Right cardiac atrium (tissue), 5 donors: Measurements from ENCODE around the gene KIAA1549. TPM values are rescaled to one million over a fixed set of nuclear protein-coding genes. Genes with fewer than 3 reads are reported as not detected.
"Not testable (repeated sequence)": the region's sequence is repeated elsewhere in the genome, so short reads cannot be mapped to it uniquely, and the experiment has no call there.

ENCODE experiments used
- ATAC-seq, 2 donors: fragments of 200-7000 bp; cut with Tn5 transposase; one replicate each; pipeline versions ENCODE4 v1.8.0 to v1.9.1; 2020; ENCODE audit warnings: moderate library complexity in 2 of 2, mild to moderate bottlenecking in 1 of 2
- DNase-seq, 3 donors: peaks; one replicate each; pipeline ENCODE4 v3.0.0-alpha.2; 2020
- H3K27ac ChIP-seq: one replicate; pipeline ENCODE4 v1.5.1; 2013; ENCODE audit warnings: mild to moderate bottlenecking, low read length, control low read depth, moderate library complexity
- H3K27me3 ChIP-seq: one replicate; pipeline ENCODE4 v1.6.1; 2013; ENCODE audit not compliant: control insufficient read depth, insufficient read depth
- H3K4me1 ChIP-seq: one replicate; pipeline ENCODE4 v1.6.1; 2013; ENCODE audit warnings: low read length; ENCODE audit not compliant: control insufficient read depth, insufficient read depth
- H3K4me3 ChIP-seq: one replicate; pipeline ENCODE4 v1.5.1; 2013; ENCODE audit warnings: low read length, control low read depth
- H3K9me3 ChIP-seq: one replicate; pipeline ENCODE4 v1.6.1; 2013; ENCODE audit warnings: low read length; ENCODE audit not compliant: control insufficient read depth
- WGBS: extraction: QIAGEN DNeasy Blood & Tissue Kit; methylation state at CpG from one replicate; pipeline ENCODE4 v1.1.7; 2013; 5-methylcytosine and 5-hydroxymethylcytosine counted together
- intact Hi-C, 4 donors: fragments of 100-400 bp; cut with DNase I; formaldehyde crosslinking; loops; one replicate each; pipeline versions ENCODE4 v1.11.0 to v1.14.0; 2022 to 2023
- polyA plus RNA-seq: library from polyadenylated mRNA; stranded (reverse); fragments of 200-250 nt; gene quantifications from one replicate; pipeline ENCODE4 v1.2.3, GENCODE V29; 2013
- total RNA-seq, 4 donors: library from RNA; stranded (reverse); fragmentation: NEBNext Ultra II Directional; extraction: Animal tissue kit (Norgen Biotek cat#: 25700); gene quantifications; one replicate each; pipeline ENCODE4 v1.2.1, GENCODE V29; 2021
- donor health status: healthy with polysubstance abuse.
- donor health status: DM: no; HTN: yes; CAD: no.
- donor health status: DM: no; HTN: no; CAD: no.
- donor health status: DM: no; HTN: yes; CAD: no; lungs with severe emphysema.
- donor health status: DM: yes; HTN: yes; CAD: no.

The KIAA1549 gene
- total and polyA plus RNA-seq, 5 donors = 0.52 to 1.9 (median 1.5) TPM

GRCh38 chr7:138941545-138941944 is 39.6 kb downstream of the KIAA1549 start:
- WGBS = 85% methylated on average over 4 of the region's 4 CpGs
- DNase-seq = no peak
- Histone ChIP-seq H3K4me1 (no peaks in the 10 kb centered on the region), H3K9me3 (no peaks in the 10 kb centered on the region), H3K27me3 (no peaks in the 10 kb centered on the region), H3K27ac (no peak overlapping the region), H3K4me3 (no peak overlapping the region)
- ATAC-seq = no peak
- intact Hi-C loops = no loop called here

GRCh38 chr7:138940602-138941001 is 40.6 kb downstream of the KIAA1549 start:
- intact Hi-C loops, H3K27me3 ChIP-seq, DNase-seq, H3K4me3 ChIP-seq, H3K27ac ChIP-seq, ATAC-seq, H3K4me1 ChIP-seq, H3K9me3 ChIP-seq: not testable (repeated sequence)
- 77% methylated on average over 1 of the region's 1 CpG for WGBS

- DNase-seq (no peak), ATAC-seq (no peak)
- WGBS = 88% methylated on average over 7 of the region's 7 CpGs
- peaks cover 5% of the 10 kb centered on the region for H3K4me1 ChIP-seq
- intact Hi-C loops = no loop called here
- no peak overlapping the region for H3K27ac ChIP-seq
- H3K9me3 ChIP-seq = no peaks in the 10 kb centered on the region
- no peaks in the 10 kb centered on the region for H3K27me3 ChIP-seq
- no peak overlapping the region for H3K4me3 ChIP-seq
Measured at GRCh38 chr7:138937484-138937883, 43.7 kb downstream of the KIAA1549 start.

GRCh38 chr7:138935465-138936011 is 45.7 kb downstream of the KIAA1549 start:
- Histone ChIP-seq H3K9me3 (no peaks in the 10 kb centered on the region), H3K4me3 (no peak overlapping the region), H3K27ac (no peak overlapping the region), H3K4me1 (peaks cover 5% of the 10 kb centered on the region), H3K27me3 (no peaks in the 10 kb centered on the region)
- DNase-seq (no peak), ATAC-seq (peak; percentile 82 to 88)
- WGBS = 23% methylated on average over 6 of the region's 6 CpGs
- intact Hi-C loops = no loop called here

- 30% methylated on average over 3 of the region's 3 CpGs for WGBS
- intact Hi-C loops = no loop called here
- Histone ChIP-seq H3K4me1 (peaks cover 5% of the 10 kb centered on the region), H3K27ac (no peak overlapping the region), H3K27me3 (no peaks in the 10 kb centered on the region), H3K9me3 (no peaks in the 10 kb centered on the region), H3K4me3 (no peak overlapping the region)
- DNase-seq = no peak
- peak in 1 of 2 donors; percentile 65 for ATAC-seq
Measured at GRCh38 chr7:138934861-138935260, 46.3 kb downstream of the KIAA1549 start.

- ATAC-seq = no peak
- Histone ChIP-seq H3K4me3 (no peak overlapping the region), H3K27me3 (no peaks in the 10 kb centered on the region), H3K4me1 (peaks cover 5% of the 10 kb centered on the region), H3K9me3 (no peaks in the 10 kb centered on the region), H3K27ac (no peak overlapping the region)
- WGBS = 96% methylated on average over 8 of the region's 8 CpGs
- intact Hi-C loops = no loop called here
- no peak for DNase-seq
Measured at GRCh38 chr7:138934367-138934766, 46.8 kb downstream of the KIAA1549 start.

GRCh38 chr7:138932870-138933269 is 48.3 kb downstream of the KIAA1549 start:
- H3K9me3 ChIP-seq = no peaks in the 10 kb centered on the region
- peaks cover 5% of the 10 kb centered on the region for H3K4me1 ChIP-seq
- no peak overlapping the region for H3K27ac ChIP-seq
- intact Hi-C loops = no loop called here
- H3K4me3 ChIP-seq = no peak overlapping the region
- no peaks in the 10 kb centered on the region for H3K27me3 ChIP-seq
- WGBS = 91% methylated on average over 12 of the region's 12 CpGs
- ATAC-seq = no peak
- DNase-seq = no peak

- ATAC-seq = no peak
- Histone ChIP-seq H3K27me3 (no peaks in the 10 kb centered on the region), H3K4me3 (no peak overlapping the region), H3K27ac (no peak overlapping the region), H3K9me3 (no peaks in the 10 kb centered on the region), H3K4me1 (peaks cover 5% of the 10 kb centered on the region)
- intact Hi-C loops = no loop called here
- 97% methylated on average over 5 of the region's 5 CpGs for WGBS
- DNase-seq = no peak
Measured at GRCh38 chr7:138932427-138932826, 48.8 kb downstream of the KIAA1549 start.

- no peak for ATAC-seq
- H3K9me3 ChIP-seq = no peaks in the 10 kb centered on the region
- intact Hi-C loops = no loop called here
- H3K4me3 ChIP-seq = no peak overlapping the region
- WGBS = 98% methylated on average over 1 of the region's 1 CpG
- H3K27me3 ChIP-seq = no peaks in the 10 kb centered on the region
- DNase-seq = no peak
- no peaks in the 10 kb centered on the region for H3K4me1 ChIP-seq
- H3K27ac ChIP-seq = no peak overlapping the region
Measured at GRCh38 chr7:138929969-138930368, 51.2 kb downstream of the KIAA1549 start.

- no peak for ATAC-seq
- DNase-seq = no peak
- WGBS = 92% methylated on average over 8 of the region's 8 CpGs
- Histone ChIP-seq H3K27ac (no peak overlapping the region), H3K9me3 (no peaks in the 10 kb centered on the region), H3K4me3 (no peak overlapping the region), H3K4me1 (no peaks in the 10 kb centered on the region), H3K27me3 (no peaks in the 10 kb centered on the region)
- intact Hi-C loops = no loop called here
Measured at GRCh38 chr7:138926241-138926612, 55.0 kb downstream of the KIAA1549 start.

- no peak for ATAC-seq
- Histone ChIP-seq H3K9me3 (no peaks in the 10 kb centered on the region), H3K4me3 (no peak overlapping the region), H3K4me1 (no peaks in the 10 kb centered on the region), H3K27ac (no peak overlapping the region), H3K27me3 (no peaks in the 10 kb centered on the region)
- intact Hi-C loops = no loop called here
- no peak for DNase-seq
- WGBS = 85% methylated on average over 17 of the region's 17 CpGs
Measured at GRCh38 chr7:138924501-138925225, 56.5 kb downstream of the KIAA1549 start.
